Calu3 (cell line): ENCODE measurements around the gene FGGY. TPM values are rescaled to one million over a fixed set of nuclear protein-coding genes. Genes with fewer than 3 reads are reported as not detected.
A peak's percentile ranks its signal among the peaks of the same experiment; 100 is the strongest.

ENCODE experiments used
- BruUV-seq: library from RNA; stranded (reverse); fragments of 400-500 nt; replicated peaks from 2 replicates; lab custom pipeline; 2021; lab: Mats Ljungman, UMichigan
- CTCF ChIA-PET: fragments of 300-600 bp; sonication (Branson Sonifier 250); formaldehyde crosslinking; loops from one replicate; lab custom pipeline; 2022; ENCODE audit warnings: antibody characterized with exemption; lab: Charles Lee
- DNase-seq: peaks from one replicate; pipeline ENCODE4 v3.0.0; 2022
- H3K27ac Mint-ChIP-seq: one replicate; pipeline ENCODE4 v1.8.0; 2022; ENCODE audit warnings: mixed read lengths; ENCODE audit not compliant: unreplicated experiment
- H3K27me3 Mint-ChIP-seq: one replicate; pipeline ENCODE4 v1.8.0; 2022; ENCODE audit warnings: mixed read lengths; ENCODE audit not compliant: unreplicated experiment
- H3K36me3 Mint-ChIP-seq: one replicate; pipeline ENCODE4 v1.8.0; 2022; ENCODE audit warnings: mild to moderate bottlenecking, moderate library complexity, mixed read lengths; ENCODE audit not compliant: insufficient read depth, unreplicated experiment
- H3K4me1 Mint-ChIP-seq: one replicate; pipeline ENCODE4 v1.8.0; 2022; ENCODE audit warnings: mild to moderate bottlenecking, low read depth, mixed read lengths; ENCODE audit not compliant: unreplicated experiment
- H3K4me3 Mint-ChIP-seq: one replicate; pipeline ENCODE4 v1.8.0; 2022; ENCODE audit warnings: mild to moderate bottlenecking, low read depth, moderate library complexity, mixed read lengths; ENCODE audit not compliant: unreplicated experiment
- H3K9me3 Mint-ChIP-seq: one replicate; pipeline ENCODE4 v1.8.0; 2022; ENCODE audit warnings: low read depth, mixed read lengths; ENCODE audit not compliant: unreplicated experiment
- intact Hi-C: fragments of 100-400 bp; cut with micrococcal nuclease; formaldehyde crosslinking; loops from one replicate; pipeline ENCODE4 v1.10.0; 2022; ENCODE audit not compliant: unreplicated experiment
- total RNA-seq: library from RNA; stranded (reverse); gene quantifications from 2 replicates; pipeline ENCODE4 v1.2.3, GENCODE V29; 2022
- TF ChIP-seq, protein P1 (sequence below): fragments of 200-600 bp; IDR thresholded peaks from one replicate; pipeline ENCODE4 v1.8.0; 2022; ENCODE audit warnings: antibody characterized with exemption; ENCODE audit not compliant: unreplicated experiment

Gene FGGY
- total RNA-seq, 1 experiment from 2014 or later: 11.1 TPM

DNA sequence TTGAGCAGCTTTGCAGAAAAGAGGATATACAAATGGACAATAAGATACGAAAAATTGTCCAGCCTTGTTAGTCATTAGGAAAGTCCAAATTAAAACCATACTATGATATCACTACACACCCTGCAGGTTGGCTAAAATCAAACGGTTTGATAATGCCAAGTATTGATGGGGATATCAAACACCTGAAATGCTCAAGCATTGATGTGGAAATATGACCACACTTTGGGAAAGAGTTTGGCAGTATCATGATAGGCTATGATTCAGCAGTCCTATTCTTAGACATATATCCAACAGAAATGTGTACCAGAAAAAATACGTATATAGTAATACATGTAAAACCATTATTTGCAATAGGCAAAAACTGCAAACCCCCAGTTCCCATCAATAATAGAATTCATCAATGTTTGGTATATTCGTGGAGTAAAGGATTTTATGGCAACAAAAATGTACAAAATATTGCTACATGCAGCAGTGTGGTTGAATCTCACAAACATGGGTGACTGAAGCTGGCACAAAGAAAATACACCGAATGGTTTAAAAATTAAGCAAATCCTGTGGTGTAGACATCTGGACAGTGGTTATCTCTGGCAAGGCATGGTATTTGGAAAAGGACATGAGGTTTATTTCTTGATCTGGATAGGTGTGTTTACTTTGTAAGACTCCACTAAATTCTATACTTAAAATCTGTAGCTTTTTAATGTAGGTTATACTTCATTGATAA is 243.2 kb downstream of the FGGY start:
- Mint-ChIP-seq H3K27me3 (no peaks in the 10 kb centered on the region), H3K27ac (no peak overlapping the region), H3K36me3 (no peaks in the 10 kb centered on the region), H3K4me1 (peaks cover 52% of the 10 kb centered on the region), H3K4me3 (no peak overlapping the region), H3K9me3 (no peaks in the 10 kb centered on the region)
- TF ChIP-seq, protein P1, sequence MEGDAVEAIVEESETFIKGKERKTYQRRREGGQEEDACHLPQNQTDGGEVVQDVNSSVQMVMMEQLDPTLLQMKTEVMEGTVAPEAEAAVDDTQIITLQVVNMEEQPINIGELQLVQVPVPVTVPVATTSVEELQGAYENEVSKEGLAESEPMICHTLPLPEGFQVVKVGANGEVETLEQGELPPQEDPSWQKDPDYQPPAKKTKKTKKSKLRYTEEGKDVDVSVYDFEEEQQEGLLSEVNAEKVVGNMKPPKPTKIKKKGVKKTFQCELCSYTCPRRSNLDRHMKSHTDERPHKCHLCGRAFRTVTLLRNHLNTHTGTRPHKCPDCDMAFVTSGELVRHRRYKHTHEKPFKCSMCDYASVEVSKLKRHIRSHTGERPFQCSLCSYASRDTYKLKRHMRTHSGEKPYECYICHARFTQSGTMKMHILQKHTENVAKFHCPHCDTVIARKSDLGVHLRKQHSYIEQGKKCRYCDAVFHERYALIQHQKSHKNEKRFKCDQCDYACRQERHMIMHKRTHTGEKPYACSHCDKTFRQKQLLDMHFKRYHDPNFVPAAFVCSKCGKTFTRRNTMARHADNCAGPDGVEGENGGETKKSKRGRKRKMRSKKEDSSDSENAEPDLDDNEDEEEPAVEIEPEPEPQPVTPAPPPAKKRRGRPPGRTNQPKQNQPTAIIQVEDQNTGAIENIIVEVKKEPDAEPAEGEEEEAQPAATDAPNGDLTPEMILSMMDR: no peak
- no TSS peak for BruUV-seq
- intact Hi-C loops: loop anchor here (5.0 kb wide), 1 partner anchor 137 kb away; no protein-coding TSS in a partner anchor
- CTCF ChIA-PET: no interaction called here
- no peak for DNase-seq

DNA sequence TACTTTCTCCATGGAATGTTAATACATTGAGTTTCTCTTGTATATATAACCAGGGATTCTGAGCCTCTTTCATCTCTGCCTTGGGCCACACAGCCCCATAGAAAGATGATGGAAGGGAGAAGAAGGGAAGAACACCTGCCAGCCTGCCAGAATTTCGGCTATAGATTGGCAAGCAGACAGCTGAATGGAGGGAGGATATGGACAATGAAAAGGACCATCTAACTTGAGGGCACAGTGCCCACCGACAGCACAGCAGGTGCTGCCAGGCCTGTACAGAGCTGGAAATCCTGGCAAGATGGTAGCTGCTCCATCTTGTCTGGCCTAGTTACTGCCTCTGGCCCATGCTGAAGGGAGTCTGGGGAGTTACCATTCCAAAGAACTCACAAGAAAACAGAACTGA is 244.3 kb downstream of the FGGY start:
- H3K27ac Mint-ChIP-seq: no peak overlapping the region
- no TSS peak for BruUV-seq
- TF ChIP-seq, protein P1: no peak
- H3K27me3 Mint-ChIP-seq: no peaks in the 10 kb centered on the region
- no peak overlapping the region for H3K4me3 Mint-ChIP-seq
- no peaks in the 10 kb centered on the region for H3K36me3 Mint-ChIP-seq
- H3K9me3 Mint-ChIP-seq: no peaks in the 10 kb centered on the region
- CTCF ChIA-PET: no interaction called here
- no peak for DNase-seq
- peaks cover 55% of the 10 kb centered on the region for H3K4me1 Mint-ChIP-seq
- intact Hi-C loops: loop anchor here (5.0 kb wide), 1 partner anchor 136 kb away; no protein-coding TSS in a partner anchor

DNA sequence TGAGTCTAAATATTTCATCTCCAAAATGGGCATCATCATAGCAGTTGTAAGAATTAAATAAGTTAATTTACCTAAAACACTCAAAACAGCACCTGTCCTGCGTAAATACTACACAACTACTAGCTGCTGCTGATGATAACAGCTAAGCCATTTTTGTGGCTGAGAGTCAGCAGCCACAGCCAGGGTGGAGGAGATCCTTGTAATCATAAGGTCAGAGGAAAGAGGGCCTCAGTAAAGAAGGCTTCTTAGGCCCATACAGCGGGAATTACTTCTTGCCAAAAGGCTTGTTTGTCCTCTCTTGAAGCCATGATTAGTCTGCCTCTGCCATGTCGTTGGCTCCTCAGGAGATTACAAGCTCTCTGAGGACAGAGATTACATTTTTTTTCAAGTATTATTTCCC is 245.0 kb downstream of the FGGY start:
- no peaks in the 10 kb centered on the region for H3K36me3 Mint-ChIP-seq
- no peak for DNase-seq
- no peak overlapping the region for H3K4me3 Mint-ChIP-seq
- H3K27me3 Mint-ChIP-seq: no peaks in the 10 kb centered on the region
- no TSS peak for BruUV-seq
- intact Hi-C loops: loop anchor here (5.0 kb wide), 1 partner anchor 135 kb away; no protein-coding TSS in a partner anchor
- H3K4me1 Mint-ChIP-seq: peaks cover 55% of the 10 kb centered on the region
- no peak overlapping the region for H3K27ac Mint-ChIP-seq
- TF ChIP-seq, protein P1: no peak
- CTCF ChIA-PET: no interaction called here
- H3K9me3 Mint-ChIP-seq: no peaks in the 10 kb centered on the region

DNA sequence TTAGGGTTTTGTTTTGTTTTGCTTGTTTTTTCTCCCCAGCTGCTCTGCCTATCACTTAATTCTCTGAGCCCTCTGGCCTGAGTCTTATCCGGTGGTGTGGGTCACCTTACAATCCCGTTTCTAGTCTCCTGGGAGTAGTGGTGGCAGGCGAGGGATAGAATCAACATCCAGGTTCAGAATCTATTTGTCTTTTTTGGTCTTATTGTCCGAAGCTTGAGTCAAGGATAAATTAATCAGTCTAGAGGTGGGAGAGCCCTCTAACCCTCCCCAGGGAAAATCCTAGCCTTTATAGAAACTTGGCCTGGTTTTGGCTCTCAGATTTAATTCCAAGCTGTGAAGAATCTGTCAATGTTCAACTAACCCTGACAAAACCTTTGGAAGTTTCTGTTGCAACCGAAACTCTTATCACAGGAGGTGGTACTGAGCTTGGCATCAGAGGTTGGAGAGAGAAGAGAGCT is 246.3 kb downstream of the FGGY start:
- Mint-ChIP-seq H3K4me3 (peak overlapping the region; percentile 33), H3K27ac (peak overlapping the region; percentile 75), H3K9me3 (no peaks in the 10 kb centered on the region), H3K36me3 (no peaks in the 10 kb centered on the region), H3K4me1 (peaks cover 55% of the 10 kb centered on the region), H3K27me3 (no peaks in the 10 kb centered on the region)
- intact Hi-C loops: loop anchor here (5.0 kb wide), 1 partner anchor 134 kb away; no protein-coding TSS in a partner anchor
- CTCF ChIA-PET: interaction anchor here (0.7 to 1.2 kb wide), 3 partner anchors 52 to 97 kb away, joined by 3 read pairs; no protein-coding TSS in a partner anchor
- no TSS peak for BruUV-seq
- TF ChIP-seq, protein P1: no peak
- peak; percentile 11 for DNase-seq
